NCI-H146 treated with DMSO at 0.1 percent for 48 hours (cell line): ENCODE measurements around the gene C1R.
"Not testable (repeated sequence)": the region's sequence is repeated elsewhere in the genome, so short reads cannot be mapped to it uniquely, and the experiment has no call there.

Experiments used
- DNase-seq: peaks from one replicate; lab custom pipeline; 2025; ENCODE audit not compliant: unreplicated experiment; lab: John Stamatoyannopoulos, UW

Gene C1R

DNA sequence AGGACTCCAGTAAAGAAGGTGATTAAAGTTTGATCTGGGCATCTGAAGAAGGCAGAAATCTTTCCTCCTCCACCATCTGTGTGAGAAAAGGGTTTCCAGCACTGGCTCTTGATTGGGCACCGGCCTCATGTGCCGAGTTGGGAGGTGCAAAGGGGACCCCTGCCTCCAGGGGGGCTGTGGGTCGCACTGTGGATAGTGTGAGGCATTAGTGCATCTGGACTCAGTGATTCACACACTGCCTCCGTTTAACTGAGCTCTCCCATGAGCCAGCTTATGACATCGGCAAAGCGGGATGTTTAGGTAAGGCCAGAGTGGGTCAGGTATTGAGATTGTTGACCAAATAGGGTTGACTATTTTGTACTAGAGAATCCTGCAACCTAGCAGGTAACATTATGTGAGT, 22.9 kb downstream of the C1R start:
- DNase-seq: no peak

DNA sequence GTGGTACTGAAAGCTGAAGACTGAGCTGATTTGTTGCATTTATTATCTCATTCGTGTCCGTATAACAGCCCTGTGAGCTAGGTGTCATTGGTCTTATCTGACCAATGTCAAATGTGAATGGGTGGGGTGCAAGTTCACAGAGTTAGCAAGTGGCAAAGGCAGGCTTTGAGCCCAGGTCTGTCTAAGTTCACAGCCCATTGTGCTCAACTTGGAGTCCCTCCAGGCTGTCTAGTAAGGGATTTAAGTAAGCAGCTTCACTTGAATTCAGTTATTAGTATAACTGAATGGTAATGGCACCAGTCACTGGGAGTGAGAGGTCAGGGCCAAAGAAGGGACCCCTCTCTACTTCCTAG, 23.3 kb downstream of the C1R start:
- no peak for DNase-seq

DNA sequence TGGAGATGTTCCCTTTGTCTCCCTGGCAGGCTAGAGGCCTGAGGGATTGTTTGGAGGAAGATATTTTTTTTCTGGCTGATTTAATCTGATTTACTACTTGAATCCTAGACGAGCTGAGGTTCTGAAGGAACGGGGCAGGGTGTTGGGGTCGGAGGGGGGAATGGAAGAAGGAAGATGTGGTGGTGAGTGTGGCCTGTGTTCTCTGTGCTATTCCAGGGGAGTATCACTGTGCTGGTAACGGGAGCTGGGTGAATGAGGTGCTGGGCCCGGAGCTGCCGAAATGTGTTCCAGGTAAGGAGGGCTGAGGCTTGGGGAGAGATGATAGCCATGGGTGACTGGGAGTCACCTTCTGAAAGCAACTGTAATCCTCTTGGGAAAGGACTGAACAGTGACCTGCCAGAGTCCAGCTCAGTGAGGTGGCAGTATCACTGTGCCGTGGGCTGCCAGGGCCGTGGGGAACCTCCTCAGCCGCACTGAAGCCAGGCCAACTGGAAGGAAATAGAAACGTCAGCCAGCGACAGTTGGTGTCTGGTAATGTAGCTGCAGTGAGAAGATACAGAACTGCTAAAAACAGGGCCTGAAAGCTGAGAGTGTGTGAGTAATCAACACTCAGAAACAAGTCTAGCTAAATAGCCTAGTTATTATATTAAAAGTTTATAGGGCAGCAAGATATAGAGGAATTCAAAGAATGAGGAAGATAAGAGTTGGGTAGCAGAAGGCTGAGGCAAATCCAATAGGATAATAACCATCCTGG, 23.8 kb downstream of the C1R start:
- DNase-seq: no peak

DNA sequence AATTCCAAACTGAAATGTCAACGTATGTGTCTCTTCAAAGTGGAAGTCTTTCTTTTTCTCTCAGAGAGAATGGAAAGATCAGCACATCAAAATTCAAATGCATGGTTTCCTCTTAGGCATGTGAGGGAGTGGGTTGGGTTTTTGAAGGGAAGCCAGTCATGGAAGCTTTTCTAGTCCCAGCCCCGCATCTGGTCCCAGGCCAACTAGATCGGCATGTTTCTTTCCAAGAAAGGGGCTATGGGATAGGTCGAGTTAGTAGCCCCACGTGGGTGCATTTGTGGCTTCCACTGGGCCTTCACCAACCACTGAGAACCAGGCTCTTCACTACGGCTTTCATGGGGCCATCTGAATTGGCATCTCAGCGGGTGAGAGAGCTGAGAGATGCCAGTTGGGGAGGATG, 25.1 kb downstream of the C1R start:
- DNase-seq: no peak

DNA sequence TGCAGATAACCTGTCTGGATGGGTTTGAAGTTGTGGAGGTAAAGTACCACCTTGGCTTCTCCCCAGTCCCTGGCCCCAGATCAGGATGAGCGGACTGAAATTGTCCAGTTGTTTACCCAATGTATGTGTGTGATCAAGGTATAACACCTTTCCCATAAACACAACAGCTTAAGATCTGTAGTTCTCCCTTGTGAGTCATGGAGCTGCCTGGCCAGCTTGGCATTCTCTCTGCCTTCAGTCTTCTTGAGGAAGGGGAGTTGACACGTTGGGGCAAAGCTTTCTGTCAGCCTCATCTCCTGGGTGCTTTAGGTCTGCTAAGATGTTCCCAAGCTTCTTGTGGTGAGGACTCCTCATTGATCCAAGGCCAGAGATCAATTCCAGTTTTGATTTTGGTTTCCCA, 25.6 kb downstream of the C1R start:
- no peak for DNase-seq

DNA sequence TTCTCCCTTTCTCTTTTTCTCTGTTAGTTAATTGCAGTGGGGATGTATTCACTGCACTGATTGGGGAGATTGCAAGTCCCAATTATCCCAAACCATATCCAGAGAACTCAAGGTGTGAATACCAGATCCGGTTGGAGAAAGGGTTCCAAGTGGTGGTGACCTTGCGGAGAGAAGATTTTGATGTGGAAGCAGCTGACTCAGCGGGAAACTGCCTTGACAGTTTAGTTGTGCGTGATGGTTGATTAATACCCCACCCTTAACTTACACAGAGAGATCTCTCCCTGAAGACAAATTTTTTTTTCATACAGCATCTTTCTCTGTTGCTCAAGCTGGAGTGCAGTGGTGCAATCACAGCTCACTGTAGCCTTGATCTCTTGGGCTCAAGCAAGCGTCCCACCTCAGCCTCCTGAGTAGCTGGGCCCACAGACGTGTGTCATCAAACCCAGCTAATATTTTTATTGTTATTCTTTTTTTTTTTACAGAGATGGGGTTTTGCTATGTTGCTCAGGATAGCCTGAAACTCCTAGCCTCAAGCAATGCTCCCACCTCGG, 27.1 kb downstream of the C1R start:
- no peak for DNase-seq

DNA sequence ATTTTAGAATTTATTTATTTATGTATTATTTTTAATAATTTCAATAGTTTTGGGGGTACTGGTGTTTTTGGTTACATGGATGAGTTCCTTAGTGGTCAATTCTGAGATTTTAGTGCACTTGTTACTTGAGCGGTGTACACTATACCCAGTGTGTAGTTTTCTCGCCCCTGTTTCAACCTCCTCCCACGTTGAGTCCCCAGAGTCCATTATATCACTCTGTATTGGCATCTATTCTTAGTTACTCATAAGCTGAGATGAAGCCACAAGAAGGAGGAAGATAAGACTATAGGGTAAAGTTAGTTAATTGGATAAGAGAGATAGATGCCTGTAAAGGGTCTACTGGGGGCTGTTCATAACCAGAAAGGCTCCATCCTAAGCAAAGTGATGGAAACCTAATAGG, 27.7 kb downstream of the C1R start:
- no peak for DNase-seq

DNA sequence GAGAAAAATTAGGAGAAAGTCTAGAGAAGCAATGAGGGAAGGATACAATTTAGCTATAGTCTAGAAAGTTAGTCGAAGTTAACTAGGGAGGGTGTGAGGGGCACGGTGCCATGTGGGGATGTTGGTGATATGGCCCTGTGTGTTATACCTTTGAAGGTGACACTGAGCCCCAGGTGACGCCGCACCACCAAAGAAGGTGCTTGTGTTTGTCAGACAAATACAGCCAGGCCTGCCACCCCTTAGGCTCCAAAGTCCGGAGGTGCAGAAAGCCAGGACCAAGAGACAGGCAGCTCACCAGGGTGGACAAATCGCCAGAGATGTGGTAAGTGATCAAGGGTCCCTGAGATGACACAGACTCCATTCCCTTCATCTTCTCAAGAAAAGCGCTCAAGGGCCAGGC, 30.6 kb downstream of the C1R start:
- DNase-seq: no peak

DNA sequence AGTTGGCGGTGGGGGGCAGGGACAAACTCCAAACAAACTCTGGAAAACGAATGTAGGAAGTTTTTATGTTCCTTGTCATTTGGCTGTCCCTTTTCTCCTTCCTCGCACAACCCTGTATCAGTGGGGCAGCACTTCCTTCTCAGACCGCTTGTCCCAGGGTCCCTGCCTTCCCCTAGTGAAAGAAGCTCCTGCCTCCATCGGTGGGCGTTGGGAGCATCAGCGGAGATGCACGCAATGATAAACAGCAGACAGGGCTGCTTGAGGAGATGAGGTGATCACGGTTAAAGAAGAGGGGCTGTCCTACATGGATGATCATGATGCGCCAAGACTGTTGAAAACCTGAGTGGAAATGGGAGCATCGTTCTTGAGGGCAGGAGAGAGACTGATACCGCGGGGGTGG, 31.1 kb downstream of the C1R start:
- DNase-seq: no peak

DNA sequence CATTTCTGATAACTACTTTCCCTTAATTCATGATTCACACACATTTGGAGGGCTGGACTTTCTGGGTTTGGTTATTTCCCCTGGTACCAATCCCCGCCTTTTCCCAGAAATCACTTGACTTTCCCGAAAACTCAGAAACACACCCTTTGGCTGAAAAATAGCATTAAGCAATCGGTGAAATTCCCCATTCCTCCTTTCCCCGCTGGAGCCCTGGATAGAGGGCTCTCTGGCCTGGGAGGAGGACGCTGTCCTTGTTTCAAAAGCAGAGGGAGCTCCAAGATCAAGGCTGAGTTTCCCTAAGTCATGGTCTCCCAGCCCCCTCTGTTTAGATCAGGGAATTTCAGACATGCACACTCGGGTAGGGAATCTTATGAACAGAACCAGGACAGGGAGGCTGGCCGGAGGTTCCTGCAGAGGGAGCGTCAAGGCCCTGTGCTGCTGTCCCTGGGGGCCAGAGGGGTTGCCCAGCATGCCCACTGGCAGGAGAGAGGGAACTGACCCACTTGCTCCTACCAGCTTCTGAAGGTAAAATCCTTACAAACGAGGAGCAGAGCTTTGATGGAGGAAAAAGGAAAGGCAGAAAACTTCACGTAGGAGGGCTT, 31.8 kb downstream of the C1R start, which contains the start of gene C1S:
Gene C1S, plus strand, starts transcription at position 366 of the 602 bp plus-strand sequence. CDS start 1,195 bp downstream, outside the sequence.
- peak; percentile 43 for DNase-seq

DNA sequence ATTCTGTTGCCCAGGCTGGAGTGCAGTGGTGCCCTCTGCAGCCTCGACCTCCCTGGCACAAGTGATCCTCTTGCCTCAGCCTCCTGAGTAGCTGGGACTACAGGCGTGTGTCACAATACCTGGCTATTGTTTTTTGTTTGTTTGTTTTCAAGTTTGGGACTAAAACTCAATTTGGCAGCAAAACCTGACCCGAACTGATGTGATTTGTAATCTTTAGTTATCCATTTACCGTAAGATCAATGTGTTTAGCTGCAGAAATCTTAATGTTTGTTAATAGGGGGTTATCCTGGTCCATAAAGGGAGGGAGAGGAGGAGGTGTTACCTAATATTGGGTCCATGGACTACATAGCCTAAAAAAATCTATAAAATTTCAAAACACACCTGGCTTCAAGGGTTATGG, 32.5 kb downstream of the C1R start:
- DNase-seq: no peak

DNA sequence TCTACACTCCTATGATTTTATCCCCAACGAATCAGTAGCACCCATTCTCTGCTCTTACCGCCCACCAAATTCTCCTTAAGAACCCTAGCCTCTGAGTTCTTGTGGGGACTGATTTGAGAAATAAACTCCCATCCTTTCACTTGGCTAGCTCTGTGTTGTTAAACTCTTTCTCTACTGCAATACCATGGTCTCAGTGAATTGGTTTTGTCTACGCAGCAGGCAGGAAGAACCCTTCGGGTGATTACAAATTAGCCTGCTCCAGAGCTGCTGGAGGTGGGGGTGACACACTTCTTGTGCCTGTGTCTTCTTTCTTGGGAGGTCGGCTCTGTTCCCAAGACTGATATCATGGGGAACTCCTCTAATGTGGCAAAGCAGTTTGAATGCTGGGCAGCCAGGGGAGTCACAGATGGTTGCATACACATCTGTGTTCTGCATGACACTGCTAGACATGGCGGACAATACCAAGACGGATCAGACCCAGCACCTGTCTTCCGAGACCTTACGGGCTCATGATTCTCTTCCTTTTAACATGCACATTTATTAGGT, 33.3 kb downstream of the C1R start:
- no peak for DNase-seq

DNA sequence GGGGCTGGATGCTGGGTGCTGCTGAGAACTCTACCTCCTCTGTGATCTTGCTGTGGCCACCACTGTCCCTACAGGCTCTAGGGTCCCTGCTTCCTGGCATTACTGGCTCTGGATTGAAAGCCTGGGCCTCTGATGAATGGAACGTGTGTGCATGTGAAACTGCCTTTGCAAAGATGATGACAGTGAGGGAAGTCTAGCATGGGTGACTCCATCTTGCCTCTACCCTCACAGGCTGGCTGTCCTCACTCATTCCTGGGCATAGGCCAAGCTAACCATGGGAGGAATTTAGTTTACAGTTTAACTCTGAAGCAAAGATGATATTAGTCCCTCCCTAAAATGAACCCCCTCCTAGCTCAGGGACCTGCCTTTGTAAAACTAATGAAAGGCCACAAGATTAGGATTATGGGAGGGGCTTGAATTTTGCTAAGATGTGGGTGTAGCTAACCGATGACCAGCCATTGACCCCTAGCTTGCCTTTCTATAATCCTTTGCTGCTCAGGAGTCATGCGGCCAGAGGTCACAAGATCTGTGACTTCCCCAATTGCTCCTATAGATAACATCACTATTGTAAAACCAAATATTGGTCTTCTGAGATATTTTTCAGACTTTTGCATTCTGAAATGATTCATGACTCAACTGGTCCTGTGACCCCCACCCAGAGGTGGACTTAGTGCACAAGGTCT, 33.9 kb downstream of the C1R start:
- no peak for DNase-seq

DNA sequence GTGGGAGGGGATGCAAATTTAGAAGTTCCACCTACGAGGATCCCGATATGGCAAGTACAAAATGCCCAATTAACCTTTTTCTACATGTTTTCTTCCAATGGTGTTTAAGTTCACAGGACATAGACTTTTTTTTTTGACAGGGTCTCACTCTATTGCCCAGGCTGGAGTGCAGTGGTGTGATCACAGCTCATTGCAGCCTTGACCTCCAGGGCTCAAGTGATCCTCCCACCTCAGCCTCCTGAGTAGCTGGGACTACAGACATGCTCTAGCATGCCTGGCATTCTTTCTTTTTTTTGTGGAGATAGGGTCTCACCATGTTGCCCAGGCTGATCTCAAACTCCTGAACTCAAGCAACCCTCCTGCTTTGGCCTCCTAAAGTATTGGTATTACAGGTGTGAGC, 36.5 kb downstream of the C1R start:
- DNase-seq: not testable (repeated sequence)

DNA sequence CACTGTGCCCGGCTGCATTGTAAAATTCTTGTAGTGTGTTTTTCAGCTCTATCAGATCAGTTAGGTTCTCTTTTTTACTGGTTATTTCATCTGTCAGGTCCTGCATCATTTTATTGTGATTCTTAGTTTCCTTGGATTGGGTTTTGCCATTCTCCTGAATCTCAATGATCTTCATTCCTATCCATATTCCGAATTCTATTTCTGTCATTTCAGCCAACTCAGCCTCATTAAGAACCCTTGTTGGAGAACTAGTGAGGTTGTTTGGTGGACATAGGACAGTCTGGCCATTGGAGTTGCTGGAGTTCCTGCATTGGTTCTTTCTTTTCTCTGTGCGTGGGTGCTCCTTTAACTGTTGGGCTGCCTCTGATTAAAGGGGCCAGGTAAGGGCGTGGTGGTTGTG, 37.3 kb downstream of the C1R start:
- DNase-seq: no peak

DNA sequence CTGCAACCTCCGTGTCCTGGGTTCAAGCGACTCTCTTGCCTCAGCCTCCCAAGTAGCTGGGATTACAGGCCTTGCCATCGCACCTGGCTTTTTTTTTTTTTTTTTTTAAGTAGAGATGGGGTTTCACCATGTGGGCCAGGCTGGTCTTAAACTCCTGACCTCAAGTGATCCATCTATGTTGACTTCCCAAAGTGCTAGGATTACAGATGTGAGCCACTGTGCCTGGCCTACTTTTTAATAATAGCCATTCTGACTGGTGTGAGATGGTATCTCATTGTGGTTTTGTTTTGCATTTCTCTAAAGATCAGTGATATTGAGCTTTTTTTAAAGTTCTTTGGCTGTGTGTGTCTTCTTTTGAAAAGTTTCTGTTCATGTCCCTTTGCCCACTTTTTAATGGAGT, 42.3 kb downstream of the C1R start:
- not testable (repeated sequence) for DNase-seq

DNA sequence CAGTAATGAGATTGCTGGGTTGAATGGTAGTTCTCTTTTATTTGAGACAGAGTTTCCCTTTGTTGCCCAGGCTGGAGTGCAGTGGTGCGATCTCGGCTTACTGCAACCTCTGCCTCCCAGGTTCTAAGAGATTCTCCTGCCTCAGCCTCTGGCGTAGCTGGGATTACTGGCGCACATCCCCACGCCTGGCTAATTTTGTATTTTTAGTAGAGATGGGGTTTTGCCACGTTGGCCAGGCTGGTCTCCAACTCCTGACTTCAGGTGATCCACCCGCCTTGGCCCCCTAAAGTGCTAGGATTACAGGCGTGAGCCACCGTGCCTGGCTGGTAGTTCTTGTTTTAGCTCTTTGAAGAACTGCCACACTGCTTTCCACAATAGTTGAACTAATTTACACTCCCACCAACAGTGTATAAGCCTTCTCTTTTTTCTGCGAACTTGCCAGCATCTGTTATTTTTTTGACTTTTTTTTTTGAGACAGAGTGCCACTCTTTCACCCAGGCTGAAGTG, 42.7 kb downstream of the C1R start:
- DNase-seq: not testable (repeated sequence)

DNA sequence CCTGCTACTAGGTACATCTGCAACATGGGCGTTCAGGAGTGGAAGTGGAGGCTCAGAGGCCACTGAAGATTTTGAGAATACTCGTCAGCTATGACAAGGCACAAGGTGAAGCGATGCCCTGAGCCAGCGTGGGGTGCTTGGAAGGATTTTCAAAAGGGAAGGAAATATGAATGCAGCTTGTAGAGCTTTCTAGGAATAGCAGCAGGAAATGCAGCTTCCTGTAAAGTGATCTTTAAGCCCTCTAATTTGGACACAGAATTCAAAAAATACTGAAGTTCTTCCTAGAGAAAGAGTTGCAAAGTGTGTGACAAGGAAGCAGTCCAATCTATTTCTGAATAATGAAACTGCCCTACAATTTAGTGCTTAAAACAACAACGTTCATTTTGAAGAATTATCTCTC, 44.9 kb downstream of the C1R start:
- DNase-seq: no peak

DNA sequence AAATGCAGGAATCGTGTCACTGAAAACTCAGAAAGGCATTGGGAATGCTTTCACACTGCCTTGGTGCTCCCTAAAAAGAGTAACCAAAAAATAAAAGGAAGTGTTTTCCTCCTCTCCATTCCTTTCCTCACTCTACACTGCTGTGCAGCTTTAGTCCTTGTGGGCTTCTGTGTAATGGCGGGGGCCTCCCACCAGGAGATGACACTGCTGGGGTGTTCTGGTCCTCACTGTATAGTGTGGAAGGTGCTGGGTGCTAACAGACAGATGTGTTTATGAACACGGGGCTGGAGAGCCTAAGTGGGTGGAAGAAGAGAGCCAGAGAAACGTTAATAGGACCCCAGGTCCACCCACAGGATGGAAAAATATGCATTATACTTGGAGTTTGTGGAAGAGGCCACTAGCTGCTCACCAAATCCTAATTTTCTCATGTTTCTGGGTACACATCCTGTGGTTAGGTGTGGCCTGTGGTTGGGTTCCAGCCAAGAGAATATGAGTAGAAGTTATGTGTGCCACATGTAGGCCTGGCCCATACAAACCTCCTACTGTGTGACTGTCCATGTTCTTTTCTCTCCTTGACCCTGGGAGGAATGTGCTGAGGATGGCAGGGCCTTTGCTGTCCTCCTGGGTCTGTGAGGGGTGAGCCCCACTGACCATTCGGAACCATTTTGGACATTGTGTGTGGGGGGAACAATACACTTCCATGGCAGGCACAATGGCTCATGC, 45.7 kb downstream of the C1R start:
- DNase-seq: no peak

DNA sequence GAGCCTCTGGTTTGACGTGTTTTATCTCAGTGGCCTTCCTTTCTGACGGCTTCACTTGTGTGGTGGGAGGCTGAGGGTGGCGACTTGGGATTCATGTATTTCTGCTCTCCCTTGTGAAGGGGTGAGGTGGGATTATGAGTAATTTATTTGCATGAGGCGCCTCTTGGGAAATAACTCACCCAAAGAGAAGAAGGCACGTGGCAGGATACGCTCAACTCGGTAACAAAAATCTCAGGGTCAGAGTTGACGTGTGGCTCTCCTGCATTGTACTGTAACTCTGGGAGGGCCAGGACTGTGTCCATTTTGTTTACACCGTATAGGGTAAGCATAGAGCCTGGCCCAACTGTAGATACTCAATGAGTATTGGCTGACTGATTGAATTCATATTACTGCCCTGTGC, 46.3 kb downstream of the C1R start:
- no peak for DNase-seq

DNA sequence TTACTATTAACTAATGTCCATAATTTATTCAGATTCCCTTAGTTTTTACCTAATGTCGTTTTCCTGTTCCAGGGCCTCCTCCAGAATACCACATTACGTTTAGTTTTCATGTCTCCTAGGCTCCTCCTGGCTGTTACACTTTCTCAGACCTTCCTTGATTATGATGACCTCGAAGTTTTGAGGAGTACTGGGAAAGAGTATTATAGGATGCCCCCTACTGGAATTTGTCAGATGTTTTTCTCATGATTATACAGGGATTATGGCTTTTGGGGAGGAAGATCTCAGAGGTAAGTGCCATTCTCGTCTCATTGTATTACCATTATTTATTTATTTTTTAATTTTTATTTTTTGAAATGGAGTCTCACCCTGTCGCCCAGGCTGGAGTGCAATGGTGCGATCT, 49.4 kb downstream of the C1R start:
- peak; percentile 20 for DNase-seq
